ENCODE data around the gene TPM3. TPM values are rescaled to one million over a fixed set of nuclear protein-coding genes. Genes with fewer than 3 reads are reported as not detected.

Gene TPM3
- polyA plus RNA-seq, 1 donor from 2014 or later, result 356 TPM

DNA sequence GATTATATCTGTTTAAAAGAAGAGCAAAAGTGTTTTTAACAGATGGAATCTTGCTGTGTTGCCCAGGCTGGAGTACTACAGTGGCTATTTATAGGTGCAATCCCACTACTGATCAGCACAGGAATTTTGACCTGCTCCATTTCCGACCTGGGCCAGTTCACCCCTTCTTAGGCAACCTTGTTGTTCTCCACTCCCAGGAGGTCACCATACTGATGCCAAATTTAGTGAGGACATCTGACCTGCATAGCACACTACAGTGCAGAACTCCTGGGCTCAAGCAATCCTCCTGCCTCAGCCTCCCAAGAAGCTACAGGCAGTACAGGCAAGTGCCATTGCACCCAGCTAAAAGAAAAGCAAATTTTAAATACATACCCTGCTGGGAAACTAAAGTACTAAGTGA is 25.7 kb downstream of the TPM3 start:
- H4K20me1 ChIP-seq (ENCODE audit: insufficient read depth), result no peaks in the 10 kb centered on the region
- H3K4me3 ChIP-seq (ENCODE audit: low read length), result no peak overlapping the region
- no peak overlapping the region for H3K4me2 ChIP-seq (ENCODE audit: low read length)
- H3K9me3 ChIP-seq (ENCODE audit: low read length), result no peaks in the 10 kb centered on the region
- peaks cover 15% of the 10 kb centered on the region for H3K36me3 ChIP-seq (ENCODE audit: insufficient read depth, low read length)
- TF ChIP-seq, protein P1, sequence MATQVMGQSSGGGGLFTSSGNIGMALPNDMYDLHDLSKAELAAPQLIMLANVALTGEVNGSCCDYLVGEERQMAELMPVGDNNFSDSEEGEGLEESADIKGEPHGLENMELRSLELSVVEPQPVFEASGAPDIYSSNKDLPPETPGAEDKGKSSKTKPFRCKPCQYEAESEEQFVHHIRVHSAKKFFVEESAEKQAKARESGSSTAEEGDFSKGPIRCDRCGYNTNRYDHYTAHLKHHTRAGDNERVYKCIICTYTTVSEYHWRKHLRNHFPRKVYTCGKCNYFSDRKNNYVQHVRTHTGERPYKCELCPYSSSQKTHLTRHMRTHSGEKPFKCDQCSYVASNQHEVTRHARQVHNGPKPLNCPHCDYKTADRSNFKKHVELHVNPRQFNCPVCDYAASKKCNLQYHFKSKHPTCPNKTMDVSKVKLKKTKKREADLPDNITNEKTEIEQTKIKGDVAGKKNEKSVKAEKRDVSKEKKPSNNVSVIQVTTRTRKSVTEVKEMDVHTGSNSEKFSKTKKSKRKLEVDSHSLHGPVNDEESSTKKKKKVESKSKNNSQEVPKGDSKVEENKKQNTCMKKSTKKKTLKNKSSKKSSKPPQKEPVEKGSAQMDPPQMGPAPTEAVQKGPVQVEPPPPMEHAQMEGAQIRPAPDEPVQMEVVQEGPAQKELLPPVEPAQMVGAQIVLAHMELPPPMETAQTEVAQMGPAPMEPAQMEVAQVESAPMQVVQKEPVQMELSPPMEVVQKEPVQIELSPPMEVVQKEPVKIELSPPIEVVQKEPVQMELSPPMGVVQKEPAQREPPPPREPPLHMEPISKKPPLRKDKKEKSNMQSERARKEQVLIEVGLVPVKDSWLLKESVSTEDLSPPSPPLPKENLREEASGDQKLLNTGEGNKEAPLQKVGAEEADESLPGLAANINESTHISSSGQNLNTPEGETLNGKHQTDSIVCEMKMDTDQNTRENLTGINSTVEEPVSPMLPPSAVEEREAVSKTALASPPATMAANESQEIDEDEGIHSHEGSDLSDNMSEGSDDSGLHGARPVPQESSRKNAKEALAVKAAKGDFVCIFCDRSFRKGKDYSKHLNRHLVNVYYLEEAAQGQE (IDR thresholded peaks at IDR 0.05; ENCODE audit: borderline replicate concordance), result no peak
- no peak overlapping the region for H3K27ac ChIP-seq (ENCODE audit: low read length)
- no peaks in the 10 kb centered on the region for H3K79me2 ChIP-seq (replicated peaks; ENCODE audit: insufficient read depth, low read length)
- H2AFZ ChIP-seq (ENCODE audit: low read depth, low read length), result no peak overlapping the region
- no peaks in the 10 kb centered on the region for H3K27me3 ChIP-seq (ENCODE audit: insufficient read depth, low read depth, low read length)
- H3K9ac ChIP-seq (ENCODE audit: low read length), result no peak overlapping the region
- no peaks in the 10 kb centered on the region for H3K9me2 ChIP-seq (ENCODE audit: insufficient read depth, low read length)
- H3F3A ChIP-seq (ENCODE audit: insufficient read depth, low read length, poor library complexity, severe bottlenecking), result no peaks in the 10 kb centered on the region

DNA sequence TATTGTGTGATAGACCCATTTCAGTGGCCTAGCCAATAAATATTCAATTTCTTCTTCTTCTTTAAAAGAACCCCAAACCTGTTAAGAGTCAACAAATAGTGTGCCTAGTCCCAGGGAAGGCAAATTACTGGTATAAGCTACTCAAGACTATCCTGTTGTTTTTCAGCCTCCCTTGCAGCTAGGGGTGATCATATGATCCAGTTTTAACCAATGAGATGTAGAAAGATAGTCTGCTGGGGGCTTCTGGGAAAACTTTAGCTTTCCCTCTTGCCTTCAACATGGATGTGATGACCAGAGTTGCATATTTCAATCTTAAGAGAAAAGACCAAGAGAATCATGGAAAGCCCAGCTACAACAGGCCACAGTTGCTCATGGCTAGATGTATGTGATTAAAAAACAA is 32.3 kb downstream of the TPM3 start:
- Histone ChIP-seq H3K79me2 (replicated peaks; ENCODE audit: insufficient read depth, low read length) (no peaks in the 10 kb centered on the region), H3K27ac (ENCODE audit: low read length) (no peak overlapping the region), H3K4me3 (ENCODE audit: low read length) (no peak overlapping the region), H3K9me3 (ENCODE audit: low read length) (no peaks in the 10 kb centered on the region), H3K4me2 (ENCODE audit: low read length) (no peak overlapping the region), H3F3A (ENCODE audit: insufficient read depth, low read length, poor library complexity, severe bottlenecking) (no peaks in the 10 kb centered on the region), H3K9ac (ENCODE audit: low read length) (no peak overlapping the region), H2AFZ (ENCODE audit: low read depth, low read length) (no peak overlapping the region), H3K36me3 (ENCODE audit: insufficient read depth, low read length) (peaks cover 22% of the 10 kb centered on the region), H4K20me1 (ENCODE audit: insufficient read depth) (no peaks in the 10 kb centered on the region), H3K9me2 (ENCODE audit: insufficient read depth, low read length) (no peaks in the 10 kb centered on the region), H3K27me3 (ENCODE audit: insufficient read depth, low read depth, low read length) (no peaks in the 10 kb centered on the region)
- TF ChIP-seq, protein P1 (IDR thresholded peaks at IDR 0.05; ENCODE audit: borderline replicate concordance), result no peak
- TF ChIP-seq RAD21 (conservative IDR thresholded peaks at IDR 0.05), result no peak
- TF ChIP-seq EZH2 (IDR thresholded peaks at IDR 0.05; ENCODE audit: borderline replicate concordance, insufficient read depth, low read length, poor library complexity, severe bottlenecking), result no peak
- no peak for TF ChIP-seq EP300 (conservative IDR thresholded peaks at IDR 0.05; ENCODE audit: poor library complexity, severe bottlenecking)
- TF ChIP-seq SMC3 (conservative IDR thresholded peaks at IDR 0.05; ENCODE audit: poor library complexity), result no peak
- TF ChIP-seq, protein P2, sequence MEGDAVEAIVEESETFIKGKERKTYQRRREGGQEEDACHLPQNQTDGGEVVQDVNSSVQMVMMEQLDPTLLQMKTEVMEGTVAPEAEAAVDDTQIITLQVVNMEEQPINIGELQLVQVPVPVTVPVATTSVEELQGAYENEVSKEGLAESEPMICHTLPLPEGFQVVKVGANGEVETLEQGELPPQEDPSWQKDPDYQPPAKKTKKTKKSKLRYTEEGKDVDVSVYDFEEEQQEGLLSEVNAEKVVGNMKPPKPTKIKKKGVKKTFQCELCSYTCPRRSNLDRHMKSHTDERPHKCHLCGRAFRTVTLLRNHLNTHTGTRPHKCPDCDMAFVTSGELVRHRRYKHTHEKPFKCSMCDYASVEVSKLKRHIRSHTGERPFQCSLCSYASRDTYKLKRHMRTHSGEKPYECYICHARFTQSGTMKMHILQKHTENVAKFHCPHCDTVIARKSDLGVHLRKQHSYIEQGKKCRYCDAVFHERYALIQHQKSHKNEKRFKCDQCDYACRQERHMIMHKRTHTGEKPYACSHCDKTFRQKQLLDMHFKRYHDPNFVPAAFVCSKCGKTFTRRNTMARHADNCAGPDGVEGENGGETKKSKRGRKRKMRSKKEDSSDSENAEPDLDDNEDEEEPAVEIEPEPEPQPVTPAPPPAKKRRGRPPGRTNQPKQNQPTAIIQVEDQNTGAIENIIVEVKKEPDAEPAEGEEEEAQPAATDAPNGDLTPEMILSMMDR (IDR thresholded peaks at IDR 0.05; ENCODE audit: poor library complexity, severe bottlenecking), result no peak
- no peak for TF ChIP-seq MXI1 (conservative IDR thresholded peaks at IDR 0.05; ENCODE audit: poor library complexity, severe bottlenecking)
- no peak for TF ChIP-seq TAF1 (IDR thresholded peaks at IDR 0.05; ENCODE audit: low read depth)
- TF ChIP-seq POLR2AphosphoS5 (IDR thresholded peaks at IDR 0.05), result no peak
